Activated B cell treated with CpG ODN at 0.5 μM for 24 hours (primary cell): ENCODE results near the gene COA5. TPM values are rescaled to one million over a fixed set of nuclear protein-coding genes. Genes with fewer than 3 reads are reported as not detected.

ENCODE experiments used
- ATAC-seq: fragments of 200-7000 bp; cut with Tn5 transposase; one replicate; pipeline ENCODE4 v1.10.0; 2021; ENCODE audit warnings: low read depth, mild to moderate bottlenecking, moderate library complexity
- CTCF ChIA-PET: fragments of 350-600 bp; sonication (Branson Sonifier 250); formaldehyde crosslinking; loops from one replicate; lab custom pipeline; 2021; ENCODE audit warnings: antibody characterized with exemption; lab: Charles Lee
- POLR2A ChIA-PET: fragments of 350-600 bp; sonication (Branson Sonifier 250); formaldehyde crosslinking; loops from one replicate; lab custom pipeline; 2021; ENCODE audit warnings: antibody characterized with exemption; lab: Charles Lee
- DNase-seq: peaks from one replicate; pipeline ENCODE4 v3.0.0; 2022
- H3K27ac Mint-ChIP-seq: one replicate; pipeline ENCODE4 v1.8.0; 2020; ENCODE audit warnings: mixed read lengths
- H3K27me3 Mint-ChIP-seq: one replicate; pipeline ENCODE4 v1.8.0; 2021; ENCODE audit warnings: mixed read lengths
- H3K36me3 Mint-ChIP-seq: one replicate; pipeline ENCODE4 v1.8.0; 2021; ENCODE audit warnings: low read depth, mixed read lengths
- H3K4me1 Mint-ChIP-seq: one replicate; pipeline ENCODE4 v1.8.0; 2021; ENCODE audit warnings: mixed read lengths
- H3K4me3 Mint-ChIP-seq: one replicate; pipeline ENCODE4 v1.8.0; 2020; ENCODE audit warnings: mild to moderate bottlenecking, mixed read lengths
- H3K9me3 Mint-ChIP-seq: one replicate; pipeline ENCODE4 v1.8.0; 2020; ENCODE audit warnings: mixed read lengths
- CTCF ChIP-seq: fragments of 200-600 bp; IDR thresholded peaks from one replicate; pipeline ENCODE4 v1.8.0; 2022; ENCODE audit warnings: antibody characterized with exemption, mild to moderate bottlenecking
- intact Hi-C: fragments of 100-400 bp; cut with micrococcal nuclease; formaldehyde crosslinking; loops from one replicate; pipeline ENCODE4 v1.15.1; 2024
- total RNA-seq: library from RNA; stranded (reverse); gene quantifications from 2 replicates; pipeline ENCODE4 v1.2.3, GENCODE V29; 2022

Gene COA5
- total RNA-seq, 1 donor from 2014 or later, result 37.6 TPM

- no peaks in the 10 kb centered on the region for H3K9me3 Mint-ChIP-seq
- ATAC-seq (no peak), DNase-seq (no peak)
- ChIA-PET CTCF (no interaction called here), POLR2A (no interaction called here)
- H3K36me3 Mint-ChIP-seq, result peaks cover 25% of the 10 kb centered on the region
- no peak for TF ChIP-seq CTCF
- H3K4me1 Mint-ChIP-seq, result peaks cover 10% of the 10 kb centered on the region
- no peaks in the 10 kb centered on the region for H3K27me3 Mint-ChIP-seq
- no peak overlapping the region for H3K4me3 Mint-ChIP-seq
- intact Hi-C loops, result no loop called here
- no peak overlapping the region for H3K27ac Mint-ChIP-seq
Measured at GRCh38 chr2:98576666-98577312, 31.5 kb downstream of the COA5 start.

- DNase-seq, result no peak
Measured at GRCh38 chr2:98573426-98573825, 34.9 kb downstream of the COA5 start.

GRCh38 chr2:98572676-98573075 lies 35.6 kb downstream of the COA5 start:
- Mint-ChIP-seq H3K9me3 (no peaks in the 10 kb centered on the region), H3K4me3 (no peak overlapping the region), H3K36me3 (peaks cover 45% of the 10 kb centered on the region), H3K27ac (no peak overlapping the region), H3K4me1 (no peaks in the 10 kb centered on the region), H3K27me3 (no peaks in the 10 kb centered on the region)
- intact Hi-C loops, result no loop called here
- POLR2A ChIA-PET, result no interaction called here
- TF ChIP-seq CTCF, result no peak
- no peak for DNase-seq
- CTCF ChIA-PET, result no interaction called here
- no peak for ATAC-seq

More at GRCh38 chr2:98573426-98573825, 34.9 kb downstream of the COA5 start:
- intact Hi-C loops, result no loop called here
- no peak for TF ChIP-seq CTCF
- no peak for ATAC-seq
- H3K36me3 Mint-ChIP-seq, result peaks cover 43% of the 10 kb centered on the region
- H3K27ac Mint-ChIP-seq, result no peak overlapping the region
- no peak overlapping the region for H3K4me3 Mint-ChIP-seq
- ChIA-PET POLR2A (no interaction called here), CTCF (no interaction called here)
- H3K9me3 Mint-ChIP-seq, result no peaks in the 10 kb centered on the region
- no peaks in the 10 kb centered on the region for H3K4me1 Mint-ChIP-seq
- no peaks in the 10 kb centered on the region for H3K27me3 Mint-ChIP-seq

- CTCF ChIA-PET, result no interaction called here
- no peak for TF ChIP-seq CTCF
- Mint-ChIP-seq H3K27ac (no peak overlapping the region), H3K9me3 (no peaks in the 10 kb centered on the region), H3K4me3 (no peak overlapping the region), H3K36me3 (peaks cover 43% of the 10 kb centered on the region), H3K27me3 (no peaks in the 10 kb centered on the region), H3K4me1 (no peaks in the 10 kb centered on the region)
- intact Hi-C loops, result no loop called here
- no peak for ATAC-seq
- POLR2A ChIA-PET, result no interaction called here
- no peak for DNase-seq
Measured at GRCh38 chr2:98572211-98572610, 36.1 kb downstream of the COA5 start.

- Mint-ChIP-seq H3K27ac (no peak overlapping the region), H3K36me3 (peaks cover 45% of the 10 kb centered on the region), H3K27me3 (no peaks in the 10 kb centered on the region), H3K4me3 (no peak overlapping the region), H3K4me1 (no peaks in the 10 kb centered on the region), H3K9me3 (no peaks in the 10 kb centered on the region)
- DNase-seq, result no peak
- intact Hi-C loops, result no loop called here
- TF ChIP-seq CTCF, result no peak
- ChIA-PET POLR2A (no interaction called here), CTCF (no interaction called here)
- ATAC-seq, result no peak
Measured at GRCh38 chr2:98571796-98572195, 36.5 kb downstream of the COA5 start.
